GM12878 (cell line): ENCODE data around the gene SUFU. TPM values are rescaled to one million over a fixed set of nuclear protein-coding genes. Genes with fewer than 3 reads are reported as not detected.

Experiments used
- ATAC-seq: fragments of 200-7000 bp; cut with Tn5 transposase; 3 replicates; pipeline ENCODE4 v1.9.1; 2020; ENCODE audit warnings: mild to moderate bottlenecking, moderate library complexity
- BruUV-seq: library from RNA; stranded (reverse); fragments of 400-500 nt; replicated peaks from 2 replicates; lab custom pipeline; 2021; lab: Mats Ljungman, UMichigan
- CTCF ChIA-PET: fragments of 300-600 bp; sonication (Branson Sonifier 250); formaldehyde crosslinking; extraction: SDS; loops from one replicate; lab custom pipeline; 2021; ENCODE audit warnings: inconsistent platforms; lab: Yijun Ruan, JAX
- POLR2A ChIA-PET: fragments of 350-600 bp; formaldehyde crosslinking; extraction: SDS; loops from one replicate; lab custom pipeline; 2021; ENCODE audit warnings: inconsistent platforms; lab: Charles Lee
- RAD21 ChIA-PET: fragments of 300-600 bp; sonication (Branson Sonifier 250); formaldehyde crosslinking; loops from one replicate; lab custom pipeline; 2023; ENCODE audit warnings: antibody characterized with exemption; ENCODE audit not compliant: unreplicated experiment; lab: Charles Lee
- SMC1A ChIA-PET: fragments of 300-600 bp; sonication (Branson Sonifier 250); formaldehyde crosslinking; loops from one replicate; lab custom pipeline; 2023; ENCODE audit not compliant: unreplicated experiment, uncharacterized antibody; lab: Charles Lee
- DNase-seq: peaks from one replicate; pipeline ENCODE4 v3.0.0-alpha.2; 2011; ENCODE audit warnings: low read depth, low spot score
- FAIRE-seq: peaks from 3 replicates; lab custom pipeline; 2011; peaks lifted over from hg19 to GRCh38; lab: Jason Lieb, UNC
- H2AFZ ChIP-seq: 2 replicates; pipeline ENCODE4 v1.6.0; 2011; ENCODE audit warnings: low read depth, low read length, control low read depth; ENCODE audit not compliant: control insufficient read depth
- H3K27ac ChIP-seq: 2 replicates; pipeline ENCODE4 v1.5.1; 2011; ENCODE audit warnings: control low read depth; ENCODE audit not compliant: control insufficient read depth, insufficient read depth
- H3K27me3 ChIP-seq, 2 experiments: replicated peaks in 1 of 2; 2 replicates each; pipeline versions ENCODE4 v1.6.0 to v1.6.1; 2011; ENCODE audit warnings: low read length in 1 of 2; ENCODE audit not compliant: control insufficient read depth in 2 of 2, insufficient read depth in 2 of 2
- H3K36me3 ChIP-seq, 2 experiments: 2 replicates each; pipeline ENCODE4 v1.5.1; 2011; ENCODE audit warnings: low read length in 1 of 2; ENCODE audit not compliant: control insufficient read depth in 2 of 2, insufficient read depth in 2 of 2
- H3K4me1 ChIP-seq: 2 replicates; pipeline ENCODE4 v1.6.1; 2011; ENCODE audit warnings: mild to moderate bottlenecking, low read length, moderate library complexity, mixed read lengths; ENCODE audit not compliant: control insufficient read depth, insufficient read depth
- H3K4me2 ChIP-seq: 2 replicates; pipeline ENCODE4 v1.6.0; 2011; ENCODE audit warnings: control low read depth; ENCODE audit not compliant: control insufficient read depth, insufficient read depth
- H3K4me3 ChIP-seq: fragments of 200-600 bp; sonication (generic); 2 replicates; pipeline ENCODE4 v1.5.1; 2016
- H3K79me2 ChIP-seq: 2 replicates; pipeline ENCODE4 v1.6.0; 2011; ENCODE audit warnings: low read length; ENCODE audit not compliant: control insufficient read depth, insufficient read depth
- H3K9ac ChIP-seq: 2 replicates; pipeline ENCODE4 v1.8.0; 2011; ENCODE audit warnings: low read length, control low read depth, mixed read lengths; ENCODE audit not compliant: control insufficient read depth, insufficient read depth
- H3K9me3 ChIP-seq: replicated peaks from 3 replicates; pipeline ENCODE4 v1.5.1; 2011; ENCODE audit warnings: mild to moderate bottlenecking, low read length; ENCODE audit not compliant: control insufficient read depth, insufficient read depth
- H4K20me1 ChIP-seq: 2 replicates; pipeline ENCODE4 v1.6.0; 2011; ENCODE audit not compliant: control insufficient read depth, insufficient read depth
- BCL11A ChIP-seq: IDR thresholded peaks from 2 replicates; pipeline ENCODE4 v1.6.1; 2011; ENCODE audit warnings: low read depth, low read length
- MYC ChIP-seq: IDR thresholded peaks from 2 replicates; pipeline ENCODE4 v1.6.1; 2011; ENCODE audit warnings: mild to moderate bottlenecking, low read length, moderate library complexity, inconsistent platforms; ENCODE audit not compliant: insufficient read depth, insufficient replicate concordance, insufficient read length, severe bottlenecking
- NFIC ChIP-seq: IDR thresholded peaks from 2 replicates; pipeline ENCODE4 v1.6.1; 2012; ENCODE audit warnings: low read depth, mild to moderate bottlenecking, inconsistent platforms, low read length, moderate library complexity
- NKRF ChIP-seq: fragments of 450-650 bp; conservative IDR thresholded peaks from 2 replicates; pipeline ENCODE4 v1.6.1; 2017; ENCODE audit warnings: mild to moderate bottlenecking, moderate library complexity
- RUNX3 ChIP-seq: IDR thresholded peaks from 2 replicates; pipeline ENCODE4 v1.6.1; 2012; ENCODE audit warnings: low read length, inconsistent platforms
- SIN3A ChIP-seq: IDR thresholded peaks from 2 replicates; pipeline ENCODE4 v1.6.1; 2012; ENCODE audit warnings: low read depth, low read length, improper control_type of control experiment
- YY1 ChIP-seq: IDR thresholded peaks from 2 replicates; pipeline ENCODE4 v1.6.1; 2011; ENCODE audit warnings: low read depth, mild to moderate bottlenecking, low read length
- ZNF384 ChIP-seq: IDR thresholded peaks from 2 replicates; pipeline ENCODE4 v1.6.1; 2012; ENCODE audit warnings: low read depth, mild to moderate bottlenecking, low read length, improper control_type of control experiment, borderline replicate concordance
- ZSCAN29 ChIP-seq: fragments of 450-650 bp; IDR thresholded peaks from 2 replicates; pipeline ENCODE4 v1.6.1; 2017; ENCODE audit warnings: mild to moderate bottlenecking, moderate library complexity
- WGBS: methylation state at CpG from one replicate; pipeline ENCODE4 v1.1.6; 2016; ENCODE audit warnings: low lambda C conversion rate; ENCODE audit not compliant: insufficient replicate concordance, insufficient coverage; ENCODE audit errors: missing lambda C conversion rate; 5-methylcytosine and 5-hydroxymethylcytosine counted together
- in situ Hi-C: fragments of 300-500 bp; cut with MboI; formaldehyde crosslinking; loops from 9 replicates; pipeline ENCODE4 v1.14.3; 2018; ENCODE audit warnings: mixed read lengths
- intact Hi-C: fragments of 100-400 bp; cut with micrococcal nuclease; formaldehyde crosslinking; loops from one replicate; pipeline ENCODE4 v1.14.2; 2022; ENCODE audit not compliant: unreplicated experiment
- polyA plus RNA-seq, 11 experiments: library from polyadenylated mRNA; depleted of rRNA in 4 of 11; unstranded in 6 of 11; stranded (reverse) in 5 of 11; fragments of >200 nt; fragmentation: Nextera tagmentation in 4 of 11; fragmentation: Illumina TruSeq in 1 of 11; extraction: Ambion mirVana in 4 of 11; extraction: Trizol in 1 of 11; gene quantifications; 1 replicate in 1 of 11; 2 replicates in 10 of 11; pipeline versions ENCODE4 v1.2.1 to v1.2.3, GENCODE V29; 2011 to 2016; ENCODE audit warnings: inconsistent platforms in 2 of 11, missing spikeins in 2 of 11, low read depth in 1 of 11
- total RNA-seq, 4 experiments: library from RNA; depleted of rRNA in 3 of 4; stranded (reverse); fragments of >200 nt in 3 of 4; fragmentation: Illumina TruSeq in 1 of 4; extraction: Trizol in 1 of 4; gene quantifications; 2 replicates each; pipeline versions ENCODE4 v1.2.1 to v1.2.3, GENCODE V29; 2013 to 2021
- TF ChIP-seq, protein P1 (sequence below): fragments of 450-650 bp; IDR thresholded peaks from 2 replicates; pipeline ENCODE4 v1.6.1; 2016; ENCODE audit warnings: mild to moderate bottlenecking
- TF ChIP-seq, protein P2 (sequence below): fragments of 150-350 bp; IDR thresholded peaks from 2 replicates; pipeline ENCODE4 v1.6.1; 2014; ENCODE audit warnings: mild to moderate bottlenecking, low read depth, low read length
- TF ChIP-seq, protein P3 (sequence below): fragments of 450-650 bp; IDR thresholded peaks from 2 replicates; pipeline ENCODE4 v1.6.1; 2014; ENCODE audit warnings: mild to moderate bottlenecking
- TF ChIP-seq, protein P4 (sequence below): fragments of 450-650 bp; IDR thresholded peaks from 2 replicates; pipeline ENCODE4 v1.6.1; 2017; ENCODE audit warnings: borderline replicate concordance

SUFU gene
- total and polyA plus RNA-seq, 10 of the 15 experiments (the other 5 are each of a cell fraction or from before 2014, with no cell fraction given), result 0.68 to 7.7 (median 2.4) TPM

DNA sequence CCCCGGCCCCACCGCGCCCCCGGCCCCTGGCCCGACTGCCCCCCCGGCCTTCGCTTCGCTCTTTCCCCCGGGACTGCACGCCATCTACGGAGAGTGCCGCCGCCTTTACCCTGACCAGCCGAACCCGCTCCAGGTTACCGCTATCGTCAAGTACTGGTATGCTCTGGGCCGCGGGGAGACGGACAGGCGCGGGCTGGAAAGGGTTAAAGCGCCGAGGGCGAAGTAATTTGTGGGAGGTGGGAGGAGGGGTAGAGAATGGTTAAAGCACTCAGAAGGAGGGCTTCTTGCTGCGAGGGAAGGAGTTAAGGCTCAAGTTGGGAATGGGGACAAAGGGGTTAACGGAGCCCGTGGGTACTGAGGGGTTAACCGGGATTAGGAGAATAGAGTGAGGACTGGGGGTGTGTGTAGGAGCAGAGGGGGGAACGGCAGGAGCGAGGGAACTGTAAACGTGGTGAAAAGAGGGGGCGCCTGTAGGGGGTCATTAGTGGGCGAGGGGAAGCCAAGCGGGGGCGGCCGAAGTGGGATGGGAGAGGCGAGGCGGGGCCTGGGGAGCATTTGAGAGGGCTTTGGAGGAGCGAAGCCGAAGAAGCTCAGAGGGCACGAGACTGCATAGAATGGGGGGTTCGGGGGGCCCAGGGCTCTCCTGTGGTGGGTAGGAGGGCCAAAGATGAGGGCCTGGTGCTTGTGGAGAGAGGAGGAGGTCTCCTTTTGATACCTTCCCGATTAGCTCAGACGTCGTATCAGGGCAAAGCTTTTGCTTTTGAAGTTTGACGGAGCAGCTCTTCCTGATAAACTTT is 605 bp downstream of the SUFU start (continued):
- peak; percentile 63; the same call in 1 of the 2 replicates for TF ChIP-seq NKRF

GRCh38 chr10:102504976-102505300 is 1.2 kb downstream of the SUFU start:
- BruUV-seq, result no TSS peak
- H3K9me3 ChIP-seq, result no peaks in the 10 kb centered on the region
- no peak for FAIRE-seq
- peaks cover 7% of the 10 kb centered on the region for H3K4me1 ChIP-seq
- ChIA-PET POLR2A (interaction anchor here (0.6 to 3.8 kb wide), 13 partner anchors 16 to 377 kb away, joined by 3 to 24 read pairs (median 4); no protein-coding TSS in a partner anchor), CTCF (interaction anchor here (0.6 to 14.7 kb wide), 26 partner anchors 7 to 901 kb away, joined by 3 to 325 read pairs (median 4); partner anchors contain the start of genes CUEDC2 and FBXL15), SMC1A (interaction anchor here (0.7 to 8.9 kb wide), 13 partner anchors 8 to 209 kb away, joined by 3 to 137 read pairs (median 8); partner anchors contain the start of genes ARL3 and SFXN2), RAD21 (interaction anchor here (0.8 to 4.7 kb wide), 21 partner anchors 14 to 1970 kb away, joined by 3 to 206 read pairs (median 4); partner anchors contain the start of gene HIF1AN)
- peak overlapping the region; percentile 94 for H3K4me2 ChIP-seq
- in situ Hi-C loops (loop anchor here (5.0 kb wide), 1 partner anchor 82 kb away; no protein-coding TSS in a partner anchor), intact Hi-C loops (loop anchor here (5.0 to 10.0 kb wide), 2 partner anchors 92 to 210 kb away; partner anchors contain the start of genes ARL3 and SFXN2)
- peak overlapping the region; percentile 68 for H3K9ac ChIP-seq
- H3K27ac ChIP-seq, result peak overlapping the region; percentile 18; the same call in 1 of the 2 replicates
- ATAC-seq, result no peak
- H2AFZ ChIP-seq, result peak overlapping the region; percentile 75
- DNase-seq, result no peak
- 25% methylated on average over 5 of the region's 5 CpGs for WGBS
- peaks cover 4% of the 10 kb centered on the region in 2 experiments; a peak in 2 of 4 replicates for H3K36me3 ChIP-seq
- H3K27me3 ChIP-seq, result no peaks in the 10 kb centered on the region
- H3K4me3 ChIP-seq, result peak overlapping the region; percentile 88
- H4K20me1 ChIP-seq, result no peaks in the 10 kb centered on the region
- H3K79me2 ChIP-seq, result peaks cover 34% of the 10 kb centered on the region
- TF ChIP-seq MYC (no peak), BCL11A (no peak), ZSCAN29 (no peak), ZNF384 (no peak), SIN3A (no peak), NFIC (no peak), RUNX3 (no peak), YY1 (no peak)
- TF ChIP-seq, protein P1, sequence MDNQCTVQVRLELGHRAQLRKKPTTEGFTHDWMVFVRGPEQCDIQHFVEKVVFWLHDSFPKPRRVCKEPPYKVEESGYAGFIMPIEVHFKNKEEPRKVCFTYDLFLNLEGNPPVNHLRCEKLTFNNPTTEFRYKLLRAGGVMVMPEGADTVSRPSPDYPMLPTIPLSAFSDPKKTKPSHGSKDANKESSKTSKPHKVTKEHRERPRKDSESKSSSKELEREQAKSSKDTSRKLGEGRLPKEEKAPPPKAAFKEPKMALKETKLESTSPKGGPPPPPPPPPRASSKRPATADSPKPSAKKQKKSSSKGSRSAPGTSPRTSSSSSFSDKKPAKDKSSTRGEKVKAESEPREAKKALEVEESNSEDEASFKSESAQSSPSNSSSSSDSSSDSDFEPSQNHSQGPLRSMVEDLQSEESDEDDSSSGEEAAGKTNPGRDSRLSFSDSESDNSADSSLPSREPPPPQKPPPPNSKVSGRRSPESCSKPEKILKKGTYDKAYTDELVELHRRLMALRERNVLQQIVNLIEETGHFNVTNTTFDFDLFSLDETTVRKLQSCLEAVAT, result no peak
- TF ChIP-seq, protein P2, sequence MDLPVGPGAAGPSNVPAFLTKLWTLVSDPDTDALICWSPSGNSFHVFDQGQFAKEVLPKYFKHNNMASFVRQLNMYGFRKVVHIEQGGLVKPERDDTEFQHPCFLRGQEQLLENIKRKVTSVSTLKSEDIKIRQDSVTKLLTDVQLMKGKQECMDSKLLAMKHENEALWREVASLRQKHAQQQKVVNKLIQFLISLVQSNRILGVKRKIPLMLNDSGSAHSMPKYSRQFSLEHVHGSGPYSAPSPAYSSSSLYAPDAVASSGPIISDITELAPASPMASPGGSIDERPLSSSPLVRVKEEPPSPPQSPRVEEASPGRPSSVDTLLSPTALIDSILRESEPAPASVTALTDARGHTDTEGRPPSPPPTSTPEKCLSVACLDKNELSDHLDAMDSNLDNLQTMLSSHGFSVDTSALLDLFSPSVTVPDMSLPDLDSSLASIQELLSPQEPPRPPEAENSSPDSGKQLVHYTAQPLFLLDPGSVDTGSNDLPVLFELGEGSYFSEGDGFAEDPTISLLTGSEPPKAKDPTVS, result no peak
- TF ChIP-seq, protein P3, sequence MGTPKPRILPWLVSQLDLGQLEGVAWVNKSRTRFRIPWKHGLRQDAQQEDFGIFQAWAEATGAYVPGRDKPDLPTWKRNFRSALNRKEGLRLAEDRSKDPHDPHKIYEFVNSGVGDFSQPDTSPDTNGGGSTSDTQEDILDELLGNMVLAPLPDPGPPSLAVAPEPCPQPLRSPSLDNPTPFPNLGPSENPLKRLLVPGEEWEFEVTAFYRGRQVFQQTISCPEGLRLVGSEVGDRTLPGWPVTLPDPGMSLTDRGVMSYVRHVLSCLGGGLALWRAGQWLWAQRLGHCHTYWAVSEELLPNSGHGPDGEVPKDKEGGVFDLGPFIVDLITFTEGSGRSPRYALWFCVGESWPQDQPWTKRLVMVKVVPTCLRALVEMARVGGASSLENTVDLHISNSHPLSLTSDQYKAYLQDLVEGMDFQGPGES, result no peak
- TF ChIP-seq, protein P4, sequence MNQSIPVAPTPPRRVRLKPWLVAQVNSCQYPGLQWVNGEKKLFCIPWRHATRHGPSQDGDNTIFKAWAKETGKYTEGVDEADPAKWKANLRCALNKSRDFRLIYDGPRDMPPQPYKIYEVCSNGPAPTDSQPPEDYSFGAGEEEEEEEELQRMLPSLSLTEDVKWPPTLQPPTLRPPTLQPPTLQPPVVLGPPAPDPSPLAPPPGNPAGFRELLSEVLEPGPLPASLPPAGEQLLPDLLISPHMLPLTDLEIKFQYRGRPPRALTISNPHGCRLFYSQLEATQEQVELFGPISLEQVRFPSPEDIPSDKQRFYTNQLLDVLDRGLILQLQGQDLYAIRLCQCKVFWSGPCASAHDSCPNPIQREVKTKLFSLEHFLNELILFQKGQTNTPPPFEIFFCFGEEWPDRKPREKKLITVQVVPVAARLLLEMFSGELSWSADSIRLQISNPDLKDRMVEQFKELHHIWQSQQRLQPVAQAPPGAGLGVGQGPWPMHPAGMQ, result no peak
